Hepatocyte (in vitro differentiated cells): ENCODE results near the gene NDUFB2. TPM values are rescaled to one million over a fixed set of nuclear protein-coding genes. Genes with fewer than 3 reads are reported as not detected.

ENCODE experiments used
- DNase-seq: peaks from one replicate; pipeline ENCODE4 v3.0.0-alpha.2; 2016; ENCODE audit warnings: low spot score
- H2AFZ ChIP-seq: fragments of 200-600 bp; sonication (generic); 2 replicates; pipeline ENCODE4 v1.6.0; 2016; ENCODE audit warnings: antibody characterized with exemption, mild to moderate bottlenecking
- H3K27ac ChIP-seq: fragments of 200-600 bp; sonication (generic); 2 replicates; pipeline ENCODE4 v1.5.1; 2016; ENCODE audit warnings: mild to moderate bottlenecking
- H3K27me3 ChIP-seq: fragments of 200-600 bp; sonication (generic); 2 replicates; pipeline ENCODE4 v1.6.1; 2016
- H3K36me3 ChIP-seq: fragments of 200-600 bp; sonication (generic); replicated peaks from 2 replicates; pipeline ENCODE4 v1.5.1; 2016; ENCODE audit warnings: low read depth; ENCODE audit not compliant: insufficient read depth
- H3K4me1 ChIP-seq: fragments of 200-600 bp; sonication (generic); 2 replicates; pipeline ENCODE4 v1.5.1; 2016; ENCODE audit warnings: mild to moderate bottlenecking, moderate library complexity; ENCODE audit not compliant: insufficient read depth
- H3K4me2 ChIP-seq: fragments of 200-600 bp; sonication (generic); 2 replicates; pipeline ENCODE4 v1.6.0; 2016
- H3K4me3 ChIP-seq: fragments of 200-600 bp; sonication (generic); 2 replicates; pipeline ENCODE4 v1.5.1; 2016; ENCODE audit warnings: mild to moderate bottlenecking
- H3K79me2 ChIP-seq: fragments of 200-600 bp; sonication (generic); 2 replicates; pipeline ENCODE4 v1.6.0; 2017; ENCODE audit warnings: mild to moderate bottlenecking
- H3K9me2 ChIP-seq: fragments of 200-600 bp; sonication (generic); replicated peaks from 2 replicates; pipeline ENCODE4 v1.6.0; 2017; ENCODE audit warnings: mild to moderate bottlenecking; ENCODE audit not compliant: insufficient read depth
- H3K9me3 ChIP-seq: fragments of 200-600 bp; sonication (generic); 2 replicates; pipeline ENCODE4 v1.5.1; 2016; ENCODE audit warnings: low read depth, mild to moderate bottlenecking
- H4K20me1 ChIP-seq: fragments of 200-600 bp; sonication (generic); 2 replicates; pipeline ENCODE4 v1.6.0; 2016; ENCODE audit warnings: mild to moderate bottlenecking; ENCODE audit not compliant: insufficient read depth, poor library complexity, severe bottlenecking
- CTCF ChIP-seq: fragments of 200-600 bp; sonication (generic); IDR thresholded peaks from 2 replicates; pipeline ENCODE4 v1.5.1; 2016; ENCODE audit warnings: antibody characterized with exemption, mild to moderate bottlenecking; ENCODE audit not compliant: poor library complexity
- EZH2 ChIP-seq: fragments of 200-600 bp; sonication (generic); IDR thresholded peaks from 2 replicates; pipeline ENCODE4 v1.6.1; 2016; ENCODE audit warnings: antibody characterized with exemption, mild to moderate bottlenecking, borderline replicate concordance
- EZH2phosphoT487 ChIP-seq: fragments of 200-600 bp; sonication (generic); IDR thresholded peaks from one replicate; pipeline ENCODE4 v1.6.1; 2018; ENCODE audit warnings: antibody characterized with exemption, mild to moderate bottlenecking, low read depth, moderate library complexity; ENCODE audit not compliant: unreplicated experiment, severe bottlenecking
- WGBS: methylation state at CpG from one replicate; pipeline ENCODE4 v1.1.6; 2016; ENCODE audit warnings: low lambda C conversion rate; ENCODE audit errors: missing lambda C conversion rate; 5-methylcytosine and 5-hydroxymethylcytosine counted together
- polyA plus RNA-seq: library from polyadenylated mRNA; unstranded; fragments of >200 nt; fragmentation: Nextera tagmentation; extraction: Ambion mirVana; gene quantifications from 2 replicates; pipeline ENCODE4 v1.2.1, GENCODE V29; 2016
- total RNA-seq: library from RNA; depleted of rRNA; stranded (reverse); fragments of >200 nt; gene quantifications from 2 replicates; pipeline ENCODE4 v1.2.3, GENCODE V29; 2014

NDUFB2 gene
- total and polyA plus RNA-seq, 2 experiments from 2014 or later, result 372 to 379 TPM

- WGBS, result 100% methylated on average over 1 of the region's 1 CpG
- H3K9me2 ChIP-seq, result no peaks in the 10 kb centered on the region
- TF ChIP-seq CTCF (no peak), EZH2phosphoT487 (no peak), EZH2 (no peak)
- H3K4me3 ChIP-seq, result no peak overlapping the region
- no peak for DNase-seq
- no peaks in the 10 kb centered on the region for H3K27me3 ChIP-seq
- no peaks in the 10 kb centered on the region for H3K9me3 ChIP-seq
- H3K4me2 ChIP-seq, result no peak overlapping the region
- no peak overlapping the region for H2AFZ ChIP-seq
- H4K20me1 ChIP-seq, result no peaks in the 10 kb centered on the region
- H3K36me3 ChIP-seq, result no peaks in the 10 kb centered on the region
- H3K4me1 ChIP-seq, result no peaks in the 10 kb centered on the region
- H3K27ac ChIP-seq, result no peak overlapping the region
- H3K79me2 ChIP-seq, result no peaks in the 10 kb centered on the region
Measured at GRCh38 chr7:140752533-140752932, 56.0 kb downstream of the NDUFB2 start.

DNA sequence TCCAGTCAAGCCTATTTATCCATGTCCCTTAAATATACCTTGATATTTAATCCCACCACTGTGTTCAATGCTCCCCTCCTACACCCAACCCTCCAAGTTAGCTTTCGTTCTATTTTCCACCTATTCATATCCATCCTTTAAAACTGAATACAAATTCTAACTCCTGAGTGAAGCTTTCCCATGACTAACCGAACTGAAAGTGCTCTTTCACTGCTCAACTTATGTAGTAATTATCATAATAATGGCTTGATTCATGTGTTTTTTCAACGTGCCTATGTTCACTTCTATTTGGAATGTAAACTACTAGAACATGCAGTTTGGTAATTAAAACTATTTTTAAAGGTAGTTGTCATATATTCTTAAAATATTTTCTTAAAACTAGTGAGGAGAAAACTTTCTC is 58.0 kb downstream of the NDUFB2 start:
- Histone ChIP-seq H3K27me3 (no peaks in the 10 kb centered on the region), H3K79me2 (no peaks in the 10 kb centered on the region), H3K9me3 (no peaks in the 10 kb centered on the region), H2AFZ (no peak overlapping the region), H4K20me1 (no peaks in the 10 kb centered on the region), H3K9me2 (no peaks in the 10 kb centered on the region), H3K36me3 (no peaks in the 10 kb centered on the region), H3K4me1 (no peaks in the 10 kb centered on the region), H3K4me2 (no peak overlapping the region), H3K4me3 (no peak overlapping the region), H3K27ac (no peak overlapping the region)
- no peak for TF ChIP-seq CTCF
- no peak for TF ChIP-seq EZH2
- TF ChIP-seq EZH2phosphoT487, result no peak
- 78% methylated on average over 3 of the region's 3 CpGs for WGBS
- DNase-seq, result no peak

Other genes with a start within 250 kb of the NDUFB2 start
- gene MKRN1, start 217.2 kb upstream of the NDUFB2 start, total RNA-seq, result 65.9 and 71.5 TPM in 2 replicates
- gene MKRN1, start 217.2 kb upstream of the NDUFB2 start, polyA plus RNA-seq, result 57.4 and 63.7 TPM in 2 replicates
- 5.9 and 6.7 TPM in 2 replicates for gene DENND2A, start 55.9 kb upstream of the NDUFB2 start, total RNA-seq
- 8.4 and 8.8 TPM in 2 replicates for gene DENND2A, start 55.9 kb upstream of the NDUFB2 start, polyA plus RNA-seq
- 22.4 and 22.8 TPM in 2 replicates for gene ADCK2, start 23.8 kb upstream of the NDUFB2 start, total RNA-seq
- gene ADCK2, start 23.8 kb upstream of the NDUFB2 start, polyA plus RNA-seq, result 24.2 and 25.3 TPM in 2 replicates
- gene BRAF, start 228.2 kb downstream of the NDUFB2 start, total RNA-seq, result 38.5 and 42.0 TPM in 2 replicates
- gene BRAF, start 228.2 kb downstream of the NDUFB2 start, polyA plus RNA-seq, result 14.0 and 16.4 TPM in 2 replicates